HEK293T (cell line): ENCODE results near the gene CPLANE2.

Experiments
- CTCF ChIA-PET: fragments of 350-600 bp; formaldehyde crosslinking; extraction: SDS; loops from one replicate; lab custom pipeline; 2021; ENCODE audit warnings: antibody characterized with exemption, inconsistent platforms; lab: Yijun Ruan, JAX
- POLR2A ChIA-PET: fragments of 350-600 bp; formaldehyde crosslinking; extraction: SDS; loops from one replicate; lab custom pipeline; 2020; ENCODE audit warnings: antibody characterized with exemption, inconsistent platforms; lab: Yijun Ruan, JAX
- DNase-seq: peaks from one replicate; pipeline ENCODE4 v3.0.0; 2012; ENCODE audit warnings: mixed read lengths; ENCODE audit errors: extremely low spot score
- ARNT ChIP-seq: fragments of 450-650 bp; IDR thresholded peaks from 2 replicates; pipeline ENCODE4 v1.6.1; 2017; ENCODE audit warnings: mild to moderate bottlenecking
- BHLHE40 ChIP-seq: fragments of 450-650 bp; IDR thresholded peaks from 2 replicates; pipeline ENCODE4 v1.6.1; 2016; ENCODE audit warnings: mild to moderate bottlenecking, moderate library complexity, borderline replicate concordance
- CTBP1 ChIP-seq: fragments of 450-650 bp; IDR thresholded peaks from 2 replicates; pipeline ENCODE4 v1.6.1; 2016; ENCODE audit warnings: borderline replicate concordance
- ELF4 ChIP-seq: fragments of 450-650 bp; IDR thresholded peaks from 2 replicates; pipeline ENCODE4 v1.6.1; 2017; ENCODE audit warnings: antibody characterized with exemption
- FOXA1 ChIP-seq: fragments of 450-650 bp; IDR thresholded peaks from 2 replicates; pipeline ENCODE4 v1.6.1; 2016; ENCODE audit warnings: mild to moderate bottlenecking
- FOXK2 ChIP-seq: fragments of 450-650 bp; IDR thresholded peaks from 2 replicates; pipeline ENCODE4 v1.6.1; 2016; ENCODE audit warnings: mild to moderate bottlenecking
- FOXM1 ChIP-seq: fragments of 450-650 bp; IDR thresholded peaks from 2 replicates; pipeline ENCODE4 v1.6.1; 2017; ENCODE audit warnings: mild to moderate bottlenecking, borderline replicate concordance
- HDGF ChIP-seq: fragments of 450-650 bp; IDR thresholded peaks from 2 replicates; pipeline ENCODE4 v1.6.1; 2017; ENCODE audit warnings: antibody characterized with exemption, borderline replicate concordance
- L3MBTL2 ChIP-seq: fragments of 450-650 bp; conservative IDR thresholded peaks from 2 replicates; pipeline ENCODE4 v1.6.1; 2016; ENCODE audit warnings: mild to moderate bottlenecking
- LEF1 ChIP-seq: fragments of 450-650 bp; IDR thresholded peaks from 2 replicates; pipeline ENCODE4 v1.6.1; 2017; ENCODE audit warnings: mild to moderate bottlenecking, borderline replicate concordance
- NFRKB ChIP-seq: fragments of 450-650 bp; IDR thresholded peaks from 2 replicates; pipeline ENCODE4 v1.6.1; 2016; ENCODE audit warnings: mild to moderate bottlenecking, moderate library complexity
- PKNOX1 ChIP-seq: fragments of 450-650 bp; IDR thresholded peaks from 2 replicates; pipeline ENCODE4 v1.6.1; 2016
- SP1 ChIP-seq: fragments of 450-650 bp; IDR thresholded peaks from 2 replicates; pipeline ENCODE4 v1.6.1; 2017
- SUZ12 ChIP-seq: fragments of 450-650 bp; IDR thresholded peaks from 2 replicates; pipeline ENCODE4 v1.6.1; 2016; ENCODE audit warnings: mild to moderate bottlenecking
- TARDBP ChIP-seq: fragments of 450-650 bp; IDR thresholded peaks from 2 replicates; pipeline ENCODE4 v1.6.1; 2016
- ZNF384 ChIP-seq: fragments of 450-650 bp; IDR thresholded peaks from 2 replicates; pipeline ENCODE4 v1.6.1; 2016

Gene CPLANE2

GRCh38 chr1:16256478-16256877 lies 19.5 kb upstream of the CPLANE2 start:
- TF ChIP-seq FOXM1 (no peak), FOXK2 (no peak), L3MBTL2 (no peak)
- DNase-seq = no peak
- ChIA-PET POLR2A (interaction anchor here (1.0 kb wide), 1 partner anchor 96 kb away, joined by 3 read pairs; no protein-coding TSS in a partner anchor), CTCF (interaction anchor here (0.6 kb wide), 2 partner anchors 9 to 11 kb away, joined by 3 to 4 read pairs; no protein-coding TSS in a partner anchor)

DNA sequence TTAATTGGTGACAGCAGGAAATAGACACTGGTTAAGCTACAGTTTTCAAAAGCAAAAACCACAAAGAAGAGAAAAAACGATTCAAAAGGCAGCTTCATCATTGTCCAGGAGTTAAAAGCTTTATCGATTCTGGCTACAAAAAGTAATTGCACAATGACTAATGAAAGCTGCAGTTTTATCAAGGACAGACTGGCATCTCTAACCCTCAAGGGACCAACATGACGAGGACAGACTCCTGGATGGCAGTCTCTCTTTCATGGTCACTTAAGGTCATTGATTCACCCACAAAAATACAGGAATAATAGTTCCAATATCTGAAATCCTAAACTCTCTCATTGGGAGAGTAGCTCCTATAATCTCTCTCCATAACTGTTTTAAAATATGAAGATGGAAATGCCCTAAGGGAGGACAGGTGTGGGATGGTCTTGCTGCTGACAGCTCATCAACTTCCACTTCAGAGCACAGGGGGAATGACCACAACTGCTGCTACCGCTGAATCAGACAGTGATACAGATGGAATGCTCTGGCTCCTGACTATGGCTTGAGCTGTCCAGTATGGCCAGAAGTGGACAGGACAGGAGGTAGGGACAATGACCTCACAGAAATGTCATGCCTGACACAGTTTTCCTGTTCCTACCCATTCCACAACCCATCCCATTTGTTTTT lies 17.4 kb upstream of the CPLANE2 start:
- DNase-seq = no peak
- ChIA-PET POLR2A (no interaction called here), CTCF (interaction anchor here (0.6 kb wide), 1 partner anchor 94 kb away, joined by 4 read pairs; no protein-coding TSS in a partner anchor)
- no peak for TF ChIP-seq CTBP1
- no peak for TF ChIP-seq L3MBTL2
- no peak for TF ChIP-seq ZNF384
- no peak for TF ChIP-seq TARDBP
- TF ChIP-seq NFRKB = no peak
- no peak for TF ChIP-seq ARNT
- TF ChIP-seq PKNOX1 = no peak
- no peak for TF ChIP-seq LEF1
- no peak for TF ChIP-seq FOXK2
- TF ChIP-seq BHLHE40 = no peak
- TF ChIP-seq FOXM1 = no peak
- no peak for TF ChIP-seq SUZ12
- TF ChIP-seq SP1 = no peak
- TF ChIP-seq ELF4 = no peak
- no peak for TF ChIP-seq FOXA1
- TF ChIP-seq HDGF = no peak

DNA sequence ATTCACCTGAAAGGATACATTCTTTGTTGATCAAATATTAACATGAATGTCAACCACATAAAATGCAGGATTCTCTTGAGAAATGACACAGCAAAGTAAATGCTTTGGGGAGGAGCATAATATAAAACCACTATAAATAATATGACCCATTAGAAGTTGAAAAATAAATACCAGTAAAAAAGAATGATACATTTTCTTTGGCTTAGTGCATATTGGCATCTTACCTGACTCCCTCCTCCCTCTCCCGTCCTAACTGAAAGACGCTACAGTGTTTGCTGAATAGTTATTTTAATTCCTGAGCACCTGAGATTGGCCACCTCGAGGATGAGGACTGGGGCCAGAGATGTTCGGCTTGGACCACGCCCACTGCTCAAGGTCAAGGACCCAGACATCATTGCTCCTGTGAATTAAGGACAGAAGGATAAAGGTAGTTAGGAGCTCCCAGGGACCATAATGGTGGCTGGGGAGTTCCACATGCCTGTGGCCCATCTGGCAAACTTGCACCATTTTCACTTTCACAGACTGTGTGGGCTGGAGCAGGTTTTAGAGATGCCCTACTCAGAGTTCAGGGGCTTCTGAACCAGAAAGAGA lies 16.4 kb upstream of the CPLANE2 start:
- ChIA-PET CTCF (interaction anchor here (0.6 kb wide), 1 partner anchor 95 kb away, joined by 4 read pairs; no protein-coding TSS in a partner anchor), POLR2A (no interaction called here)
- TF ChIP-seq ARNT (no peak), BHLHE40 (no peak), PKNOX1 (no peak), HDGF (no peak), SUZ12 (no peak), LEF1 (no peak), FOXK2 (no peak), ZNF384 (no peak), TARDBP (no peak), CTBP1 (no peak), NFRKB (no peak), SP1 (no peak), FOXA1 (no peak), FOXM1 (no peak), L3MBTL2 (no peak), ELF4 (no peak)
- no peak for DNase-seq

- no peak for TF ChIP-seq BHLHE40
- TF ChIP-seq ARNT = no peak
- no peak for TF ChIP-seq FOXA1
- TF ChIP-seq L3MBTL2 = no peak
- TF ChIP-seq SUZ12 = no peak
- TF ChIP-seq NFRKB = no peak
- TF ChIP-seq ZNF384 = no peak
- no peak for TF ChIP-seq PKNOX1
- no peak for TF ChIP-seq FOXK2
- TF ChIP-seq LEF1 = no peak
- no peak for TF ChIP-seq TARDBP
- no peak for TF ChIP-seq FOXM1
- CTCF ChIA-PET = no interaction called here
- DNase-seq = no peak
- POLR2A ChIA-PET = no interaction called here
These were observed 15.9 kb upstream of the CPLANE2 start for GRCh38 chr1:16252912-16253311.

DNA sequence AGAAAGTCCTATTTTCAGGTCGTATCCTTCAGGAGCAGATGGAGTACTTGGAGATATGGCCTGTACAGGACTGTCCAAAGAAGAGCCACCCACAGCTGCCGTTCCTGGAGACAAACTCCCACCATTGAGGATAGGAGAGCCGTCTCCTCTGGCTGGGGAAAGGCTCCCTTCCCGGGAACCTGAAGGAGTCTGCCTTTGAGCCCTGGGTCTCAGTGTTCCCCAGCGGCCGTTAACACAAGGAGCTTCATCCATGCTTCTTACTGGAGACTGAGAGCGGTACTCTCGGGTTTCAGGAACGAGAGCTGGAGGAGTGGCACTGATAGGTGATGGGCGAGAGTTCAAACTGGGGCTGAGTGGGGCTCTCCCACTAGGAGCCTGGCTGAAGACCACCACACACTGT lies 14.4 kb upstream of the CPLANE2 start:
- TF ChIP-seq ARNT = no peak
- no peak for TF ChIP-seq BHLHE40
- no peak for TF ChIP-seq ELF4
- TF ChIP-seq L3MBTL2 = no peak
- no peak for TF ChIP-seq SP1
- no peak for TF ChIP-seq NFRKB
- TF ChIP-seq HDGF = no peak
- ChIA-PET CTCF (interaction anchor here (0.7 kb wide), 1 partner anchor 10 kb away, joined by 3 read pairs; no protein-coding TSS in a partner anchor), POLR2A (interaction anchor here (1.0 kb wide), 1 partner anchor 172 kb away, joined by 3 read pairs; no protein-coding TSS in a partner anchor)
- no peak for DNase-seq

GRCh38 chr1:16250524-16251251 lies 13.7 kb upstream of the CPLANE2 start:
- CTCF ChIA-PET = interaction anchor here (0.7 kb wide), 1 partner anchor 10 kb away, joined by 3 read pairs; no protein-coding TSS in a partner anchor
- DNase-seq = no peak
- no peak for TF ChIP-seq TARDBP
- POLR2A ChIA-PET = interaction anchor here (1.0 kb wide), 1 partner anchor 172 kb away, joined by 3 read pairs; no protein-coding TSS in a partner anchor
